HG03558 (cell line): ENCODE measurements around the gene HCFC1R1.

ENCODE experiments used
- ATAC-seq: cut with Tn5 transposase; IDR thresholded peaks from one replicate; pipeline ENCODE4 v1.9.1; 2021; ENCODE audit warnings: moderate number of reproducible peaks; ENCODE audit not compliant: unreplicated experiment; ENCODE audit errors: extremely low read depth

HCFC1R1 gene

GRCh38 chr16:3021449-3022207, 2.1 kb downstream of the HCFC1R1 start:
- no peak for ATAC-seq

GRCh38 chr16:3020604-3021448, 2.9 kb downstream of the HCFC1R1 start:
- ATAC-seq, result no peak

GRCh38 chr16:3020247-3020603, 3.5 kb downstream of the HCFC1R1 start, which contains the start of gene TNFRSF12A:
TSS of gene TNFRSF12A (plus strand) at chr16:3020368. CDS start at chr16:3020398, 30 bp downstream.
- ATAC-seq, result no peak

GRCh38 chr16:3019594-3020246, 4.0 kb downstream of the HCFC1R1 start:
- ATAC-seq, result no peak

GRCh38 chr16:3017794-3018506, 5.8 kb downstream of the HCFC1R1 start, which contains the start of gene CLDN6:
TSS of gene CLDN6 (minus strand) at chr16:3018183. CDS start at chr16:3016021, 2,162 bp downstream.
- no peak for ATAC-seq

GRCh38 chr16:3017344-3017743, 6.4 kb downstream of the HCFC1R1 start:
- ATAC-seq, result no peak

- no peak for ATAC-seq
Observed at GRCh38 chr16:3015865-3016521, 7.7 kb downstream of the HCFC1R1 start.

GRCh38 chr16:3014971-3015370, 8.8 kb downstream of the HCFC1R1 start:
- ATAC-seq, result no peak

GRCh38 chr16:3013998-3014690, 9.6 kb downstream of the HCFC1R1 start:
- ATAC-seq, result no peak

- ATAC-seq, result no peak
Observed at GRCh38 chr16:3013491-3013951, 10.2 kb downstream of the HCFC1R1 start.

GRCh38 chr16:3012828-3013420, 10.8 kb downstream of the HCFC1R1 start, which contains the start of gene CLDN9:
TSS of gene CLDN9 (plus strand) at chr16:3012923. CDS start at chr16:3013363, 440 bp downstream.
- ATAC-seq, result no peak

- ATAC-seq, result no peak
Observed at GRCh38 chr16:3012246-3012645, 11.5 kb downstream of the HCFC1R1 start.

GRCh38 chr16:3010510-3010909, 13.2 kb downstream of the HCFC1R1 start:
- ATAC-seq, result no peak

GRCh38 chr16:3009568-3010390, 14.0 kb downstream of the HCFC1R1 start:
- ATAC-seq, result no peak

- ATAC-seq, result no peak
Observed at GRCh38 chr16:3008690-3009037, 15.1 kb downstream of the HCFC1R1 start.

- ATAC-seq, result no peak
Observed at GRCh38 chr16:3007957-3008689, 15.6 kb downstream of the HCFC1R1 start.
